DOHH2 (cell line): Measurements from ENCODE around the gene LCOR.

ENCODE experiments used
- H3F3A ChIP-seq: fragments of 200-600 bp; sonication (generic), shearing (Covaris generic); 2 replicates; pipeline ENCODE4 v1.6.0; 2016; ENCODE audit warnings: antibody characterized with exemption, mild to moderate bottlenecking; ENCODE audit not compliant: control insufficient read depth, insufficient read depth
- H3K27ac ChIP-seq: fragments of 200-600 bp; sonication (generic); 2 replicates; pipeline ENCODE4 v1.5.1; 2014; ENCODE audit warnings: low read depth, mild to moderate bottlenecking, low read length, moderate library complexity
- H3K27me3 ChIP-seq: fragments of 200-600 bp; sonication (generic); 2 replicates; pipeline ENCODE4 v1.6.1; 2014; ENCODE audit warnings: mild to moderate bottlenecking, low read length, mixed read lengths; ENCODE audit not compliant: control insufficient read depth
- H3K36me3 ChIP-seq: fragments of 200-600 bp; sonication (generic); 2 replicates; pipeline ENCODE4 v1.6.1; 2014; ENCODE audit warnings: mild to moderate bottlenecking, low read length, moderate library complexity, mixed read lengths; ENCODE audit not compliant: control insufficient read depth
- H3K4me1 ChIP-seq: fragments of 200-600 bp; sonication (generic); 2 replicates; pipeline ENCODE4 v1.6.1; 2014; ENCODE audit warnings: mild to moderate bottlenecking, low read length, mixed read lengths; ENCODE audit not compliant: control insufficient read depth
- H3K4me2 ChIP-seq: fragments of 200-600 bp; sonication (generic); 2 replicates; pipeline ENCODE4 v1.6.0; 2014; ENCODE audit warnings: mild to moderate bottlenecking, low read length, moderate library complexity
- H3K4me3 ChIP-seq: fragments of 200-600 bp; sonication (generic); 2 replicates; pipeline ENCODE4 v1.5.1; 2014; ENCODE audit warnings: mild to moderate bottlenecking, low read length, mixed read lengths
- H3K79me2 ChIP-seq: fragments of 200-600 bp; sonication (generic); 2 replicates; pipeline ENCODE4 v1.6.1; 2014; ENCODE audit warnings: mild to moderate bottlenecking, low read length, mixed read lengths; ENCODE audit not compliant: control insufficient read depth
- H3K9me2 ChIP-seq: fragments of 200-600 bp; sonication (generic); replicated peaks from 2 replicates; pipeline ENCODE4 v1.6.1; 2014; ENCODE audit warnings: mild to moderate bottlenecking, low read length, mixed read lengths; ENCODE audit not compliant: control insufficient read depth
- H3K9me3 ChIP-seq: fragments of 200-600 bp; sonication (generic); 2 replicates; pipeline ENCODE4 v1.6.1; 2014; ENCODE audit warnings: antibody characterized with exemption, low read length, mixed read lengths; ENCODE audit not compliant: control insufficient read depth, insufficient read depth
- H4K20me1 ChIP-seq: fragments of 200-600 bp; sonication (generic); 2 replicates; pipeline ENCODE4 v1.6.0; 2014; ENCODE audit warnings: low read depth, mild to moderate bottlenecking, antibody characterized with exemption, low read length, moderate library complexity; ENCODE audit not compliant: control insufficient read depth, insufficient read depth
- CTCF ChIP-seq: fragments of 200-600 bp; sonication (generic); IDR thresholded peaks from one replicate; pipeline ENCODE4 v1.5.1; 2014; ENCODE audit warnings: antibody characterized with exemption, mild to moderate bottlenecking, low read depth, low read length; ENCODE audit not compliant: poor library complexity, severe bottlenecking
- EZH2phosphoT487 ChIP-seq: fragments of 200-600 bp; sonication (generic); IDR thresholded peaks from 2 replicates; pipeline ENCODE4 v1.6.1; 2017; ENCODE audit warnings: borderline replicate concordance, mild to moderate bottlenecking, antibody characterized with exemption, low read length, moderate library complexity, mixed read lengths

LCOR gene

GRCh38 chr10:97038688-97039087 is 206.6 kb downstream of the LCOR start:
- TF ChIP-seq EZH2phosphoT487, result no peak
- TF ChIP-seq CTCF, result no peak
- Histone ChIP-seq H3K79me2 (no peaks in the 10 kb centered on the region), H4K20me1 (no peaks in the 10 kb centered on the region), H3K36me3 (no peaks in the 10 kb centered on the region), H3K27ac (no peak overlapping the region), H3K9me2 (no peaks in the 10 kb centered on the region), H3K27me3 (0 out of 2 replicates have a peak, but pooled peaks cover 2% of the 10 kb centered on the region), H3K4me3 (no peak overlapping the region), H3K9me3 (no peaks in the 10 kb centered on the region), H3K4me1 (peaks cover 8% of the 10 kb centered on the region), H3K4me2 (no peak overlapping the region), H3F3A (no peaks in the 10 kb centered on the region)

GRCh38 chr10:97039538-97040247 is 207.6 kb downstream of the LCOR start:
- no peaks in the 10 kb centered on the region for H3K79me2 ChIP-seq
- H3K9me2 ChIP-seq, result no peaks in the 10 kb centered on the region
- no peak overlapping the region for H3K4me2 ChIP-seq
- H3K27me3 ChIP-seq, result 0 out of 2 replicates have a peak, but pooled peaks cover 2% of the 10 kb centered on the region
- no peaks in the 10 kb centered on the region for H3K36me3 ChIP-seq
- TF ChIP-seq CTCF, result no peak
- TF ChIP-seq EZH2phosphoT487, result no peak
- peaks cover 8% of the 10 kb centered on the region for H3K4me1 ChIP-seq
- no peaks in the 10 kb centered on the region for H4K20me1 ChIP-seq
- no peaks in the 10 kb centered on the region for H3K9me3 ChIP-seq
- H3F3A ChIP-seq, result no peaks in the 10 kb centered on the region
- no peak overlapping the region for H3K4me3 ChIP-seq
- no peak overlapping the region for H3K27ac ChIP-seq

GRCh38 chr10:97040248-97040584 is 208.1 kb downstream of the LCOR start:
- H3F3A ChIP-seq, result no peaks in the 10 kb centered on the region
- H3K27me3 ChIP-seq, result 0 out of 2 replicates have a peak, but pooled peaks cover 2% of the 10 kb centered on the region
- H3K9me2 ChIP-seq, result no peaks in the 10 kb centered on the region
- TF ChIP-seq EZH2phosphoT487 (no peak), CTCF (no peak)
- no peak overlapping the region for H3K4me2 ChIP-seq
- no peaks in the 10 kb centered on the region for H3K36me3 ChIP-seq
- no peaks in the 10 kb centered on the region for H4K20me1 ChIP-seq
- H3K9me3 ChIP-seq, result no peaks in the 10 kb centered on the region
- no peaks in the 10 kb centered on the region for H3K79me2 ChIP-seq
- H3K4me1 ChIP-seq, result peaks cover 8% of the 10 kb centered on the region
- H3K4me3 ChIP-seq, result no peak overlapping the region
- H3K27ac ChIP-seq, result no peak overlapping the region
